HG02678 (cell line): Measurements from ENCODE around the gene SLC25A28.

Source experiments
- ATAC-seq: cut with Tn5 transposase; IDR thresholded peaks from one replicate; pipeline ENCODE4 v1.9.1; 2021; ENCODE audit warnings: mild to moderate bottlenecking, moderate library complexity; ENCODE audit not compliant: unreplicated experiment

The SLC25A28 gene

DNA sequence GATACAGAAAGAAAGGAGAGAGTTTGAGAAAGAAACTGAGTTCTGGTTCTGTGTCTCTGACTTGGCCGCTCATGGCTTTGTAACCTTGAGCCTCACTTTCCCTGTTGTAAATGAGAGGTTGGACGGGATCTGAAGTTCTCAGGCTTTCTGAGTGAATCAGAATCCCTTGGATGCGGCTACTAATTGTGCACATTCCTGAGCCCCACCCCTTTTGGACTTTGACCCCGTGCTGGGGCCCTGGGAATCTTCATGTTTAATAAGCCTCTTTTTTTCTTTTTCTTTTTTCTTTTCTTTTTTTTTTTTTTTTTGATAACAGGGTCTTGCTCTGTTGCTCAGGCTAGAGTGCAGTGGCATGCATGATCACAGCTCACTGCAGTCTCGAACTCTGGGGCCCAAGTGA lies 26.9 kb downstream of the SLC25A28 start:
- ATAC-seq, result no peak

DNA sequence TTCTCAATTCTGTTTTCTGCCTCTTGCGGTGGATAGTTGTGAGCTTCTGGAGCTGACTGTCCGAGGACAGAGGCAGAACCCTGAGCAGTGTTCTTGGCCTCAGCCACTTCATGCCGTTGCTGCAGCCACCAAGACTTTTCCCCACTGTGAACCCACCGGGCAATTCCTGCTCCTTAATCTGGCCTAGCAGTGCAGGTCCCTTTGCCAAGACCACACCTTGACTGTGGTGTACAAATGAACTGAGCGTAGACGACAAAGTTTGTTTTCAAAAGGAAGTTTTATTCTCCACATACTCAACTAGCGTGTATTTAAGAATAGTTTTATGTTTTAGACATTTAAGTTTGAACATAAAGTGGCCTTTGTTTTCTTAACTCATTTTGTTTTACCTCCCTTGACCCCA lies 29.4 kb downstream of the SLC25A28 start:
- no peak for ATAC-seq

DNA sequence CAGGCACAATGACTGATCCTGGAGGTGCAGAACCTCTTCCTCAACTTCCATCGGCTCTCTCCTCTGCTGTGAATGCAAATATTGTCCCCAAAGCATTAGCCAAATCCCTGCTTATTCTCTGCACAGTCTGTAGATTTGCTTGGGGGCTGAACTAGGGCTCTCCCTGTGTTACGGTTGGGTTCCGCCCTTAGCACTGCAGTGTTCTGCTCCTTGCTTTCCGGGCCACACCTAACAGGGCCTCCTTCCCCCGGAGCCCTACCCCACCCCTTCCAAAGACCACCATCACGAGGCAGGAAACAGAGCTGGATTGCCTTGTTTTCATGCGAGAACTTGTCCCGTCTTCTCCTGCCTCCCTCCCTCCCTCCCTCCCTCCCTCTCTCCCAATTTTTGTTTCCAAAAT lies 36.6 kb downstream of the SLC25A28 start:
- ATAC-seq, result no peak

DNA sequence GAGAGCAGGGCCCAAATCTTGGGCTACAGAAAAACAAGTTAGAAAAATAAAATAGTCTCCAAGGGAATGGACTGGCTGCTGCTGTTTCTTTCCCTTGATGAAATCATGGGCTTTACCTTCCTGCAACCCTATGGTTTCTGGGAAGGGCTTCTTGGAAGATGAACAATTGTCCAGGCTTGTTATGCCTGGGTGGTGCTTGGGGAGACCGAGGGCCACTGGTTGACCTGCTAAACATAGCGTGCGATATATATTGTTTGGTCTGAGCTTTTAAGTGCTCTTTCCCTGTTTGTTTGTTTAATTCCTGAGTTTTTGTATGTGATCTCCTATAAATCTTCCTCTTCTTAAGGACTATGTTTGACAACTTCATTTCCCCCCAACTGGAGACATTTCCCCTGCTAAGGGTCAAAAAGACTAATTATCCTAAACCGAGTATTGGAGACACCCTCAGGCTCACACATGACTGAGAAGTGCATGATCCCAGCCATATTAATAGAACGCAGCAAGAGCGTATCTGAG lies 37.9 kb downstream of the SLC25A28 start:
- ATAC-seq, result no peak

DNA sequence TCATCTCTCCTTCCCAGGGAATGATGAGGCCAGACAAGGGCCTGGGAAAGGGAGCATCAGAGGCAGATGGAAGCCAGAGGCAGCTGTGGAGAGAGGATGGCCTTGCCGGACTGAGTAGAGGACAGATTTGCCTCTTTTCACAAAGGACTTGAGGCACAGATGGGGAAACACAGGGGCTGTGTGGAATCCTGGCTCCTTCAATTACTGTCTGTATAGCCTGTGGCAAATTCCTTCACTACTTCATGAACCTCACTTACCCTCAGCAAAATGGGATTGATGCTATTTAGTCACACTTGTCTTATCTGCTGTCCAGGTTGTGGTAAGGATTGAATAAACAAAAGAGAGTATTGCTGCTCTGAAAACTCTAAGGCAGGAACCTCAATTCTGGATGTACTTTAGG lies 40.3 kb downstream of the SLC25A28 start:
- no peak for ATAC-seq

DNA sequence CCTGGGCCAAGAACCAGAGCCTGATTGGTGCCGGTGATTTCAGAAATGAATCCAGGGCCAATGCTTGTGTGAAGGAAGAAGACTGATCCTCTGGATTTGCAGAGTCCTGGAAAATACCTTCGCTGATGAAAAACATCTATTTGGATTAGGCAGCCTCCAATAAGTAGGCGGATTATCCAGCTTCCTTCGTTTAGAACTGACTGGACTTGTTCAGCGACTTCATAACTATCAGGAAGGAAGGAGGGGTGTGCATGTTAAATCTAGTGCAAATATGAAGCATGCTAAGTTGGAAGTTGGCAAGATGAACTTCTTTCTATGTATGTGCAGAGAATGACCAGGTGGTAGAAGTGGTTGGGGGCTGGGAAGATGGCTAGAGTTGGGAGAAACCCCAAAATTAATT lies 46.4 kb downstream of the SLC25A28 start:
- no peak for ATAC-seq

DNA sequence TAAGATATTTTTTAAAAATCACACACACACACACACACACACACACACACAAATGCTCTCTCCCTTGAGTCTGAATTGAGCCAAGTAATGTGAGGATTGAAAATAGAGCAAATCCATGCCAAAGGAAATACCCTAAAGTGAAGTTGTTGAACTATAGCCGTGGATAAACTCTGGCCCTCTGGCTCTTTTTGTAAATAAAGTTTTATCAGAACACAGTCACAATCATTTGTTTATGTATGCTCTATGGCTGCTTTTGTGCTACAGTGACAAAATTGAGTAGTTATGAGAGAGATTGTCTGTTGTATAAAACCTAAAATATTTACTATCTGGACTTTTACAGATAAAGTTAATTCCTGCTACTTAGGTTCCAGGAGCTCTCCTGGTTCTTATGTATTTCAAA lies 48.4 kb downstream of the SLC25A28 start:
- no peak for ATAC-seq

DNA sequence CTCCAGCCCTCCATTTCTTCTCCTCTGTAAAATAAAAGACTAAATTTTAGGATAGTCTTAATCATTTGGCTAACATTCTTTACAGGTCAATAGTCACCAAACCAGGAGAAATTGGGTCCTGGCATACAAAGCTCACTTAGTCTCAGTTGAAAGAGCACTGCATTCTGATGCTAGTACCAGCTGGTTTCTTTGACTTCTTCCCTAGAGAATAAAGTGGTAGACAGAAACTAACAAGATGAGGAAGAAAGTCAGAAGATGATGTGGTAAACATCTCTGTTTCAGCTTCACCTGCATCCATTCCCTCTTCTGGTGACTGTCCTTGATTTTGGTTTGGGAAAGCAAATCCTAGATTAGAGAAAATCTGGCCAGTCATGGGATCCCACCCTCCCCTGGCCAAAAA lies 50.3 kb downstream of the SLC25A28 start:
- no peak for ATAC-seq

DNA sequence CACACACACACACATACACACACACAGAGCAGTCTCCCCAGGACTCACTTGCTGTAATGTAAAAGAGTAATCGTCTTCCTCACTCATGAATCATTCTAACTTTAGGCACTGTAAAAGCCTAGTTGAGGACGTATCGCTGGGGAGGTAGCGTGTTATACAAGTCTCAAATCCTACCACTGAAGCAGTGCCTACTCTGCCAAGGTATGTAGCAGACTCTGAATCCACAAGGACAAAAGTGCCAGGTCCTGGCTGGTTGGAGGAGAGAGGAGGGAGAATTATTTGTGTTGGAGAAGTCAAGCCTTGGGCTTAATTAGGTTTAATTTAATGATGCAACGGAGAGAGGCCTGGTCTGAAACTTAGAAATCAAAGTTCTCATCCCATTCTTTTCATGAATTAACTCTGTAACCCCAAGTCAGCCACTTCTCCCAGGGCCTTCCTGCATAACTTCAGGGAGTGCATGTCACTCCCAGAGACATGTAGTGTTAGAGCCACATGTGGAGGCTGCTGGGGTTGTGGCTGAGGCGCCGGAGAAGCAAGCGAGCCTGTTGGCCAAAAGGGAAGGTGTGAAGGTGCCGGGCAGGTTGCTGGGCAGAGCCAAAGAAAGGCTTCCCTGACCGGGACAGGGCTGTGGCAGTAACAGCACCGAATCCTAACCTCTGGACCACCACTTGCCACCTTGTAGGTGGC lies 50.8 kb downstream of the SLC25A28 start:
- no peak for ATAC-seq

DNA sequence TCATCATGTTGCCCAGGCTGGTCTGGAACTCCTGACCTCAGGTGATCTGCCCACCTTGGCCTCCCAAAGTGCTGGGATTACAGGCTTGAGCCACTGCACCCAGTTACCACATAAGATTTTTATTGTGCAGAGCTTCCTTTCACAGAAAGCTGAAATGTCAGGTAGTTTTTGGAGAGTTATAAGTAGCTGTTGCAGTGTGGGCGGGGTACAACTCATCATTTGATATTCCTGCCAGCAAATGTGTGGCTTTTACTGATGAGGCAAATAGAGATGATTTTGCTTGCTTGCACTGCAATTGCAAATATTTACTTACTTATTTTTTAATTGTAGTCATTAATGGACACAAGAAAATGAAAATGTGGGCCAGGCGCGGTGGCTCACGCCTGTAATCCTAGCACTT lies 55.1 kb downstream of the SLC25A28 start:
- no peak for ATAC-seq

DNA sequence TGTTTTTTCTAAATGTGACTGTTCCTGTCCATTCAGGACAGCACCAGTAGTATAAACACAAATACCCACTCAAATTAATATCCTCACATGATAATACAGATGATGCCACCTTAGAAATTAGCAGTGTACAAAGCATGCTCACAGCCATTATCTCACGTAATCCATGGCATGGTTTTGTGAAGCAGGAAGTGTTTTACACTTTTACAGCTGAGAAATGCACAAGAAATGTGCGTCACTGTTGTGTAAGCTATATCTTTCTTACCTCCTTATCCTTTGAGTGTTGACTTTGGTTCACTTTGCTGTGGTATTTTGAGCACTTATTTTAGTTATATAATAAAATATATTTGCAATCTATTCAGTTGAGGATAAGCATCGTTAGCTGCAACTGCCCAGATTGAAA lies 55.9 kb downstream of the SLC25A28 start:
- ATAC-seq, result no peak

DNA sequence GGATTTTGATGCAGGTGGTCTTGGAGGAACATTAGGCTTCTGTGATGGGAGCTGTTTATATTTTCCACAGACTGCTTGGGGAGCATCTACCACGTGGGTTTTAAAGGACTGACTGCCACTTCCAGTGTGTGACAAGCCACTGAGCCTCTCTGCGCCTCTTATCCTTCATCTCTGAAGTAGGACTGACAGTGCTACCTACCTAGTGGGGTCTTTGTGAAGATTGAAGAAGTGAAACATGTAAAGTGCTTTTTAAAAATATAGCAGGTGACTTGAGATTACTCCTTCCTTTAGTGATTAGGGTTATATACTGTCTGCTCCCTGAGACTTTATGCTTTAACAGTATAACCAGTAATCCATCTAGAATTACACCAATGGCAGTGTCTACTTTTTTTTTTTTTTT lies 57.6 kb downstream of the SLC25A28 start:
- ATAC-seq, result no peak
